Large intestine (tissue), 3 donors: ENCODE measurements around the gene ADAMTS4. TPM values are rescaled to one million over a fixed set of nuclear protein-coding genes. Genes with fewer than 3 reads are reported as not detected.

Experiments used
- DNase-seq, 2 donors: peaks; one replicate each; pipeline versions ENCODE4 v3.0.0 to v3.0.0-alpha.2; 2013
- H3K27ac ChIP-seq: one replicate; pipeline ENCODE4 v1.5.1; 2013; ENCODE audit warnings: low read length
- H3K27me3 ChIP-seq: 2 replicates; pipeline ENCODE4 v1.6.1; 2013; ENCODE audit warnings: low read length; ENCODE audit not compliant: control insufficient read depth, insufficient read depth
- H3K36me3 ChIP-seq: 2 replicates; pipeline ENCODE4 v1.6.1; 2013; ENCODE audit warnings: low read length; ENCODE audit not compliant: control insufficient read depth, insufficient read depth
- H3K4me1 ChIP-seq: one replicate; pipeline ENCODE4 v1.6.1; 2013; ENCODE audit warnings: low read length; ENCODE audit not compliant: control insufficient read depth, insufficient read depth
- H3K4me3 ChIP-seq: one replicate; pipeline ENCODE4 v1.5.1; 2013; ENCODE audit warnings: low read length
- H3K9me3 ChIP-seq: one replicate; pipeline ENCODE4 v1.6.1; 2013; ENCODE audit warnings: mild to moderate bottlenecking, low read depth, low read length, moderate library complexity; ENCODE audit not compliant: control insufficient read depth
- WGBS: methylation state at CpG from one replicate; pipeline ENCODE4 v1.1.5; 2013; ENCODE audit warnings: low lambda C conversion rate; ENCODE audit not compliant: insufficient coverage; 5-methylcytosine and 5-hydroxymethylcytosine counted together
- polyA plus RNA-seq: library from polyadenylated mRNA; unstranded; fragments of 120-200 nt; gene quantifications from one replicate; pipeline ENCODE4 v1.2.1, GENCODE V29; 2013

ADAMTS4 gene
- polyA plus RNA-seq, 1 donor, result 1.2 TPM

GRCh38 chr1:161195171-161195570, 3.7 kb downstream of the ADAMTS4 start:
- H3K27ac ChIP-seq, result no peak overlapping the region
- no CpG with 5 or more reads among the region's 4 CpGs for WGBS

GRCh38 chr1:161193561-161194235, 5.2 kb downstream of the ADAMTS4 start:
- Histone ChIP-seq H3K27me3 (peaks cover 4% of the 10 kb centered on the region), H3K9me3 (no peaks in the 10 kb centered on the region), H3K36me3 (no peaks in the 10 kb centered on the region), H3K27ac (no peak overlapping the region), H3K4me3 (no peak overlapping the region), H3K4me1 (no peaks in the 10 kb centered on the region)
- DNase-seq, result no peak
- WGBS, result no CpG with 5 or more reads among the region's 21 CpGs

More at GRCh38 chr1:161195171-161195570, 3.7 kb downstream of the ADAMTS4 start:
- Histone ChIP-seq H3K36me3 (no peaks in the 10 kb centered on the region), H3K27me3 (peaks cover 4% of the 10 kb centered on the region), H3K9me3 (no peaks in the 10 kb centered on the region), H3K4me1 (peaks cover 4% of the 10 kb centered on the region), H3K4me3 (no peak overlapping the region)
- DNase-seq, result no peak

GRCh38 chr1:161192476-161193465, 6.1 kb downstream of the ADAMTS4 start:
- H3K4me1 ChIP-seq, result no peaks in the 10 kb centered on the region
- no peak overlapping the region for H3K4me3 ChIP-seq
- no peaks in the 10 kb centered on the region for H3K9me3 ChIP-seq
- 0% methylated on average over 1 of the region's 15 CpGs for WGBS
- H3K36me3 ChIP-seq, result no peaks in the 10 kb centered on the region
- H3K27ac ChIP-seq, result no peak overlapping the region
- peaks cover 4% of the 10 kb centered on the region for H3K27me3 ChIP-seq
- peak in 1 of 2 donors; percentile 45 for DNase-seq

- H3K36me3 ChIP-seq, result no peaks in the 10 kb centered on the region
- 70% methylated on average over 2 of the region's 8 CpGs for WGBS
- no peak overlapping the region for H3K4me3 ChIP-seq
- no peaks in the 10 kb centered on the region for H3K4me1 ChIP-seq
- H3K27ac ChIP-seq, result no peak overlapping the region
- H3K9me3 ChIP-seq, result no peaks in the 10 kb centered on the region
- no peak for DNase-seq
- peaks cover 4% of the 10 kb centered on the region for H3K27me3 ChIP-seq
Measured at GRCh38 chr1:161191971-161192370, 6.9 kb downstream of the ADAMTS4 start.

- no CpG with 5 or more reads among the region's 22 CpGs for WGBS
- no peaks in the 10 kb centered on the region for H3K9me3 ChIP-seq
- H3K36me3 ChIP-seq, result no peaks in the 10 kb centered on the region
- H3K4me1 ChIP-seq, result no peaks in the 10 kb centered on the region
- H3K27ac ChIP-seq, result no peak overlapping the region
- peaks cover 4% of the 10 kb centered on the region for H3K27me3 ChIP-seq
- no peak for DNase-seq
- no peak overlapping the region for H3K4me3 ChIP-seq
Measured at GRCh38 chr1:161190962-161191521, 7.8 kb downstream of the ADAMTS4 start.

- DNase-seq, result no peak
- Histone ChIP-seq H3K4me1 (no peaks in the 10 kb centered on the region), H3K9me3 (no peaks in the 10 kb centered on the region), H3K27ac (no peak overlapping the region), H3K4me3 (no peak overlapping the region), H3K36me3 (no peaks in the 10 kb centered on the region), H3K27me3 (peaks cover 4% of the 10 kb centered on the region)
- no CpG with 5 or more reads among the region's 5 CpGs for WGBS
Measured at GRCh38 chr1:161189036-161189435, 9.8 kb downstream of the ADAMTS4 start.

GRCh38 chr1:161188381-161188780, 10.5 kb downstream of the ADAMTS4 start:
- Histone ChIP-seq H3K9me3 (no peaks in the 10 kb centered on the region), H3K4me3 (no peak overlapping the region), H3K27ac (no peak overlapping the region), H3K36me3 (no peaks in the 10 kb centered on the region), H3K4me1 (no peaks in the 10 kb centered on the region), H3K27me3 (peaks cover 4% of the 10 kb centered on the region)
- no peak for DNase-seq
- no CpG with 5 or more reads among the region's 6 CpGs for WGBS

GRCh38 chr1:161187311-161187710, 11.5 kb downstream of the ADAMTS4 start:
- Histone ChIP-seq H3K36me3 (no peaks in the 10 kb centered on the region), H3K9me3 (no peaks in the 10 kb centered on the region), H3K4me3 (no peak overlapping the region), H3K27me3 (peaks cover 4% of the 10 kb centered on the region), H3K27ac (no peak overlapping the region), H3K4me1 (no peaks in the 10 kb centered on the region)
- no CpG with 5 or more reads among the region's 3 CpGs for WGBS
- no peak for DNase-seq

GRCh38 chr1:161185732-161186311, 13.0 kb downstream of the ADAMTS4 start:
- Histone ChIP-seq H3K4me1 (no peaks in the 10 kb centered on the region), H3K9me3 (no peaks in the 10 kb centered on the region), H3K36me3 (no peaks in the 10 kb centered on the region), H3K27ac (peak overlapping the region; percentile 30), H3K27me3 (peaks cover 2% of the 10 kb centered on the region), H3K4me3 (no peak overlapping the region)
- no CpG with 5 or more reads among the region's 2 CpGs for WGBS
- DNase-seq, result no peak

- peak overlapping the region; percentile 30 for H3K27ac ChIP-seq
- H3K27me3 ChIP-seq, result no peaks in the 10 kb centered on the region
- no peaks in the 10 kb centered on the region for H3K4me1 ChIP-seq
- H3K36me3 ChIP-seq, result no peaks in the 10 kb centered on the region
- WGBS, result 30% methylated on average over 2 of the region's 3 CpGs
- no peak overlapping the region for H3K4me3 ChIP-seq
- peak; percentile 49 to 59 for DNase-seq
- H3K9me3 ChIP-seq, result no peaks in the 10 kb centered on the region
Measured at GRCh38 chr1:161185282-161185682, 13.6 kb downstream of the ADAMTS4 start.
